ENCODE results near the gene BRINP1. TPM values are rescaled to one million over a fixed set of nuclear protein-coding genes. Genes with fewer than 3 reads are reported as not detected.

Gene BRINP1, protein sequence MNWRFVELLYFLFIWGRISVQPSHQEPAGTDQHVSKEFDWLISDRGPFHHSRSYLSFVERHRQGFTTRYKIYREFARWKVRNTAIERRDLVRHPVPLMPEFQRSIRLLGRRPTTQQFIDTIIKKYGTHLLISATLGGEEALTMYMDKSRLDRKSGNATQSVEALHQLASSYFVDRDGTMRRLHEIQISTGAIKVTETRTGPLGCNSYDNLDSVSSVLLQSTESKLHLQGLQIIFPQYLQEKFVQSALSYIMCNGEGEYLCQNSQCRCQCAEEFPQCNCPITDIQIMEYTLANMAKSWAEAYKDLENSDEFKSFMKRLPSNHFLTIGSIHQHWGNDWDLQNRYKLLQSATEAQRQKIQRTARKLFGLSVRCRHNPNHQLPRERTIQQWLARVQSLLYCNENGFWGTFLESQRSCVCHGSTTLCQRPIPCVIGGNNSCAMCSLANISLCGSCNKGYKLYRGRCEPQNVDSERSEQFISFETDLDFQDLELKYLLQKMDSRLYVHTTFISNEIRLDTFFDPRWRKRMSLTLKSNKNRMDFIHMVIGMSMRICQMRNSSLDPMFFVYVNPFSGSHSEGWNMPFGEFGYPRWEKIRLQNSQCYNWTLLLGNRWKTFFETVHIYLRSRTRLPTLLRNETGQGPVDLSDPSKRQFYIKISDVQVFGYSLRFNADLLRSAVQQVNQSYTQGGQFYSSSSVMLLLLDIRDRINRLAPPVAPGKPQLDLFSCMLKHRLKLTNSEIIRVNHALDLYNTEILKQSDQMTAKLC
- total RNA-seq (ENCODE audit: insufficient read depth, low replicate concordance), result 1.9 TPM

DNA sequence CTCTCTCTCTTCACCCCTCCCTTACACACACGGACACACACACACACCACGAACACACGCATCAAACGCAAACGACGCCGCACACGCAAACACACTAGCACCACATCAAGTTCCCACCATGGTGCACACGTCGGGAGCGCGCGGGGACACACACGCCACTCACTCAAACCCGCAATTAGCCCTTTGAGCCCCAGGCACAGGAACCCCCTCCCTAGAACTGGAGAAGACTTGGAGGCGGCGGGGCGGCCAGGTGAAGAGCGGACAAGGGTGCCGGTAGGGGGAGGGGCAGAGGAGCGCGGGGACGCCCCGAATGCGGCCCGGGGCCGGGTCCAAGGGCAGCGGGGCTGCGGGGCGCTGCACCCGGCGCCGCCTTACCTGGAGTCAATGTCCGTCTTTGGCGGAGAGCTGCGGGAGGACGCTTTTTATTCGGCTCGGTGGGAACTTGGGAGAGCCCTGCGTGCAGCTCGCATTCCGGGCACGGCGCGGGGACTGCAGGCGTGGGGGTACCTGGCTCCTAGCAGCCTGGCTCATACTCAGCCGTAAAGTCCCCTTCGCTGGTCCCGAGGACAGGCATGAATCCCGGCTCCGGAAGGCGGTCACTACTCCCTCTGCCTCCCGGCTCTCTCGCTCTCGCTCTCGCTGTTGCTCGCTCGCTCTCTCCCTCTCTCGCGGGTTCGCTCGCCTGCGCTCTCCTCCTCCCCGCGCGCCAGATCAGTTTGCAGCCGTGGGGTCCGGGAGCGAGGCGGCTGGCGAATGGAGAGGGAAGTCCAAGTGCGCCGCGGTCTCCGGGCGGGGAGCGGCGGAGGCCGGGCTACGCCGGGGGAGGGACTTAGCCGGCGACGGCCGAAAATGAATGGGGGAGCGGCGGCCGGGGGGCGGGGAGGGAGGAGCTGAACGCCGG, at the start of gene BRINP1:
TSS of gene BRINP1 (minus strand) at position 755 of the 901 bp plus-strand sequence. CDS start 56,080 bp downstream, outside the sequence.
- DNase-seq (ENCODE audit: low spot score), result peak; percentile 51

DNA sequence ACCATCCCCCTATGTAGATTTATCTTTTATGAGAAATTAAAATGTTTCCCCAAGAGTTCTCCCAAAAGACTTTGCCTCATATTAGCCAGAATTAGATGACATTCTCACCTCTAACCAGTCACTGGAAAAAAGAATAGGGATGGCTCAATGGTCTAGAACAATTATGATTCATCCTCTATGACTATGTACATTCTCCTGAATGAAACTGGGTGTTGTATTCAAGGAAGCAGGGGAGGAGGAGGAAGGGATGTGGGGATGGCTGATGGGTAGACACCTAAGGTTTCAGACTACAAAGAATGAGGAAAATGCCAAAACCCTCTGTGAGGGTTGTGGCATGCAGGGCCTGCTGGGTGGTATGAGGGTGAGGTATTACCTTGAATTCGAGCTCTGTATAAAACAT, 49.5 kb upstream of the BRINP1 start:
- DNase-seq (ENCODE audit: low spot score), result no peak

DNA sequence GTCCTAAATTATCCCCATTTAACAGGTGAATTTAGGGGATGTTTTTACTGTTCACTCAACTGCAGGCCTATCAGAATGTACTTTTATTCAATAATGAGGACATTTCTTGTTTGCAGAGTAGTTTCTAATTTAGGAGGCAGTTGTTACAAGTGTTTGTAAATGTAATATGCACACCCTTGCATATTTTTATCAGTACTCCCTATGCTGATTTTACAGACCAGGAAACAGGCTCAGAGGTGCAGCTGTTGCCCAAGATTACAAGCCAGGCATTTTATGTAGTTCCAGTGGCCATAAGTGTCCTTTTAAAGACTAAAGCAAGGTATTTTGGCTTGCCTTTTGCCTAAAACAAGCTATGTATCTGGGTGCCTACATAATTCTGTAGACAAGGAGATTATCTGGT, 47.6 kb upstream of the BRINP1 start:
- no peak for DNase-seq (ENCODE audit: low spot score)

DNA sequence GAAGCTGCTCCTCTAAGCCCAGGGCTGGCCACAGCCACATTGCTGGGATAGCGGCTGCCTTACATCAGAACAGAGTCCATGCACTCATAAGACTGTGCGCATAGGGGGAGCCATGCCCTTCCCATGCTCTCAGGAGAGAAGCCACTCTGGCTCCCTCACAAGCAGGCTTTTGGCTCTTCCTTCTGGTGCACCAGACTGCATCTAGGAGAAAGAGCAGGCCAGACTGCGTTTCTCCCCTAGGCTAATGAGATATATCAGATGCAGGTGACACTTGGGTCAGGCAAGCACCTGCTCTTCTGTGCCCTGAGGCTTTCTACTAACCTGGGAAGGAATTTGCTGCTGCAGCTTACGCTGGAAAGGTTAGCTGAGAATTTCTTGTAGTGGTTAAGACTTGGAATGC, 43.2 kb upstream of the BRINP1 start:
- DNase-seq (ENCODE audit: low spot score), result peak; percentile 70

DNA sequence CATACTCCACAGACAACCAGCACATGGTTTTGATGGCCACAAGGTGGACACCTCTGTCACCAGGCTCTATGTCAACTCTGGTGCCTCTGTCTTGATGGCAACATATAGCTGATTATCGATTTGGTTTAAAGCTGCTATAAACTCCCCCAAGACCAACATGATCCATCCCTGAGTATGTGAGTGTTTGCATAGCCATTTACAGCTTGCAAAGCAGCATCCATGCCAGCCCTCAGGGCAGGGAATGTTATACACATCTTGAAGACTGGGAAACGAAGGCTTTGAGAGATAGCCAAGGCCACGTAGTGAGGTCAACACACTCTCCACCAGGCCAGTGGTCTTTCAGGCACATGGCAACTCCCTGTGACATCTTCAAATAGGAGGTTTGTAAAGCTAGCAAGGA, 40.3 kb upstream of the BRINP1 start:
- DNase-seq (ENCODE audit: low spot score), result no peak

DNA sequence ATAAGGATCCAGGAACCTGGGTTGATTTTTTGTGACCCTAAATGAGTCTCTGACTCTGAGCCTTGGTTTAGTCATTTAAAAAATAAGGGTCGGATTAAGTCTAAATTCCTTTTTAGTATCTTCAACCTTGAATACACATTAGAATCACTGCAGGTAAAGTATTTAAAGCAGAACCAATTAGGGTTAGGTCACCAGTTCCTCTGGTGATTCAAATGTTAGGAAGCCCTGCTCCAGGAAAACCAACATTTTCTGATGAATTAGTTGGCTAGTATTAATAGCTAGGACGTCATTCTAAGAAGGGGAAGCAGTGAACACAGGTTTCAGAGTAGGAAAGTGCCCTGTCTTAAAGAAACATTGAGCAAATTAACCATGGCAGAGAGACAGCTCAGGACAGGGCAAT, 31.4 kb upstream of the BRINP1 start:
- no peak for DNase-seq (ENCODE audit: low spot score)

DNA sequence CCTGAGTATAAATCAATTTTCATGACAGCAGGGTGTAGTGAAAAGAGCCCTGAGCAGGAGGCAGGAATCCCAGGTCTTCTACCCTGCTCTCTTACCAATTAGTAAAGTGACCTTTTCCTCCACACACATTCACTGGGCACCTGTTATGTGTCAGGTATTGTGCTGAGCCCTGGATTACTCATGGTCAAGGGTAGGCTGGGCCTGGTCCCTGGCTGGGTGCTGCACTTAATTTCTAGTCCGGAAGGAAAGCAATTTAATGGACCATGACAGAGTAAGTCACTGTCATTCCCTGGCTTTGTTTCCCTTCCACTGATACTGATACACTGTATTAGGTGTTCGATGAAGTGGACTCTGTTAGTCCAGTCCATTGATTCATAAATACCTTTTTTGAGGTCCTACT, 29.1 kb upstream of the BRINP1 start:
- no peak for DNase-seq (ENCODE audit: low spot score)

DNA sequence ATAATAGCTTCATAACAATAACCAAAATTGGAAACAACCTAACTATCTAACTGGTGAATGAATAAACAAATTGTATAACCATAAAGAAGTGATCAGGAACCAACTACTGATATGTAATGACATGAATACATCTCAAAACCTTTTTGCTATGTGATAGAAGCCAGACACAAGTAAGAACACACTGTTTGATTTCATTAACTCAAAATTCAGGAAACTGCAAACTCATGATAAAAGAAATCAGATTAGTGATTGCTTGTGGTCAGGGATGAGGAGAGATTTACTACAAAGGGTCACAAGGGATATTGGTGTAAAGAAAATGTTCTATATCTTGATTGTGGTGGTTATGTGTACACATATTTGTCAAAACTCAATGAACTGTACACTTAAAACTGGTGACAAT, 22.6 kb upstream of the BRINP1 start:
- DNase-seq (ENCODE audit: low spot score), result no peak

DNA sequence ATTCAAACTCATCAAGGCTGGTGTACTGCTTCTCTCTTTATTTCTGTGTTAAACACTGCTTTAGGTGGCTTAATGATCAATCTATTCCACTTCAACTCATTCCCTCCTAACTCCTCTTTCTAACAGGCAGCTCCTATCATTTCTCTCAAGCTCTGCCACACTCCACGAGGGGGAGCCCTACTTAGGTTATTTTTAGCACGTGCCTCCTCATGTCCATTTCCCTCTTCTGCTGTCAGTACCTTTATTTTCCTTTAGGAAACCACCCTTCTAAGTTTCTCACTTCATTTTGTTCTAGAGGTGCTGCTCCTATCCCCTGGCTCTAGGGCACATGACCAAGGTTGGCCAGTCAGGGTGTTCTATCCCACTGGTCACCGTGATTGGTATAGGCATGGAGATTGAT, 6.7 kb upstream of the BRINP1 start:
- DNase-seq (ENCODE audit: low spot score), result no peak

DNA sequence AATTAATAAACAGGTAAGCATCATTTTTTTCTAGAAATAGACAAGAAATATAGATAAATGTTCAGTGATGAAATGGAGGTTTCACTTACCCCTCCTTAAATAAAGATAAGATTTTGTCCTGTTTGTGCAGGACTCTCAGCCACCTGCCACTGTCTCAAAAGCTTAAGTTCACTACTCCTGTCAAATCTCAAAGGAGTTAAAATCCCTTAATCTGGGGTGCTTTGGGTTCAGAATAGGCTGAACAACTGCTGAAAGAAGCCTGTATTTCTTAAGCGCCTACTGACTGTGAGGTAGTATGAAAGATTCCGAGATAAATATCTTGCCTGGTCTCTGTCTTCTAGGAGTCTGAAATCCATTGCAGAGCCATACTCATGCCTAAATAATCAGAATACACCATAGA, 3.7 kb upstream of the BRINP1 start:
- DNase-seq (ENCODE audit: low spot score), result no peak

DNA sequence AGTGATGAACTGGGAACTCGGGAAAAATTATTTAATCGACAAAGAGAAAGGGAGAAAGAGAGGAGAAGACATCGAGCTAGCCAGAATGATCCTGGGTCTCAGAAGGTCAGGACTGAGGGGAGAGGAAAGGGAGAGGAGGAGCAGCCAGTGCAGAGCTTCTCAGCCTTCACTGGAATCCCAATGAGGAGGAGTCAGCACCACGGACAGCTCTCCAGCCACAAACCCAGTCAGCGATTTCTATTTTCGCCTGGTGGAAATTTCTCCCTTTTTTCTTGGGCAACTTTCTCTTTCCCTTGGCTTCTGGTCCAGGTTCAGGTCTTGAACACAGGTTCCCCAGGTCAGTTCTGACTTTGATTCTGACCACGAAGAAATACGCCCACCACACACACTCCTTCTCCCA, 1.6 kb upstream of the BRINP1 start:
- peak; percentile 60 for DNase-seq (ENCODE audit: low spot score)

DNA sequence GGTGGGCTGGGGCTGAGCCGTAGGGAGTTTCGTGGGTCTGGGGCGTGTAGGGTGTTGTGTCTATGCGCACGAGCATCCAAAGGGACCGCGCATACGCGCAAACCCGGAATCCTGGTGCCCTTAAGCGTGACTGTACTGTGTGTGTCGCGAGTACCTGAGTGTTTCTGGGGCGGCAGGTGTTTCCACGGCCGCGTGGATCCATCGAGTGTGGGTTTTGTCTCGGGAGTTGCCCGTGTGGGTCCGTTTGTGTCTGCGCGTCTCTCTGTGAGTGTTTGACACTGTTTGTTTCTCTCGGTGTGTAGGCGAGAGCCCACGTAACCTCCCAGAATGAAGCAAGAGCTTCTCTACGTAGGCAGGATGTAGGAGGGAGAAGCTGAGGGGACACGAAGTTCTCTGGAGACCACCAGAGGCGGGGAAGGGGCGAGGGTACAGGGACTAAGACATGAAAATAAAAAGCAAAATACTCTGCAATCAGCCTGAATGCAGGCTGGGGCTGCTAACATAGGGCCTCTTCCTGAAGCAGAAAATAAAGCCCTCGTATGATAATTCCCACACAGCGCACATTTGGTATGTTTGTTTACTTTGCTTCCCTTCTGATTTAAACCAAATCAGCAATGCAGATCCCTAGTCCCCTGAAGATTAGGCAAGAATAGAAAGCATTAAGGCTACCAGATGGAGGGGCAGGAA, 588 bp upstream of the BRINP1 start:
- no peak for DNase-seq (ENCODE audit: low spot score)

DNA sequence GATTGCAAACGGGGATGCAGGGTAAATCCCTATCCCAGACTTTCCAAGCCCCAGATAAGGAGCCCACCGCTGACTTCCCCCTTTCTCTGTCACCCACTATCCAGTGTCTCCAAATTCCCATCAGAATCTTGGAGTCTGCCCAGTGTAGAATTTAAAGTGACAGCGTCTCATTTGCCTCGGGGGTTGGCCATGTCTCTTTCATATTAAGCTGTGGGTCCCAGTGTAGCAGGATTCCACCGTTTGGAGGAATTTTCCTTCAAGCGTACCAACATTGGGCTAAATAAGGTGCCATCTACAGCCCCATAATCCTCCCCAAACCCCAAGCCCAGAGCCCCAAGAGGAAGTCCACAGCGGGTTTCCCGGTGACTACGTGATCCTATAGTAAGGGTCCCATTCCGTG, 1.1 kb downstream of the BRINP1 start:
- DNase-seq (ENCODE audit: low spot score), result no peak

DNA sequence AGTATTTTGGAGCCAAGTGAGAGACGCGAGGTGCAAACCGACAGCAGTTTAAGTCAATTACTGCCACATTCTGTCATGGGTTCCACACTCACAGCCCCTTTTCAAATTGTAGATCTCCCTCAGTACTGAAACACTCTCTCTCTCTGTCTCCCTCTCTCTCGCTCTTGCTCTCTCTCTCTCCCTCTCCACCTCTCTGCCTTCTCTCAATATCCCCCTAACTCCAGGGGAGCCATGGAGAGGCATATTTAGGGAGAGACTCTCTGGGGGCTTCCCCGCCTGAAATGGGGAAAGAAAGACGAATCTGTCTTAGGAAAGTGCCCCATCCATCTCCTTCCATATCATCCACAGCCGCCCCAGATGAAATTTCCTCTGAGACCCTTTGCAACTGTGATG, 1.6 kb downstream of the BRINP1 start:
- DNase-seq (ENCODE audit: low spot score), result no peak

DNA sequence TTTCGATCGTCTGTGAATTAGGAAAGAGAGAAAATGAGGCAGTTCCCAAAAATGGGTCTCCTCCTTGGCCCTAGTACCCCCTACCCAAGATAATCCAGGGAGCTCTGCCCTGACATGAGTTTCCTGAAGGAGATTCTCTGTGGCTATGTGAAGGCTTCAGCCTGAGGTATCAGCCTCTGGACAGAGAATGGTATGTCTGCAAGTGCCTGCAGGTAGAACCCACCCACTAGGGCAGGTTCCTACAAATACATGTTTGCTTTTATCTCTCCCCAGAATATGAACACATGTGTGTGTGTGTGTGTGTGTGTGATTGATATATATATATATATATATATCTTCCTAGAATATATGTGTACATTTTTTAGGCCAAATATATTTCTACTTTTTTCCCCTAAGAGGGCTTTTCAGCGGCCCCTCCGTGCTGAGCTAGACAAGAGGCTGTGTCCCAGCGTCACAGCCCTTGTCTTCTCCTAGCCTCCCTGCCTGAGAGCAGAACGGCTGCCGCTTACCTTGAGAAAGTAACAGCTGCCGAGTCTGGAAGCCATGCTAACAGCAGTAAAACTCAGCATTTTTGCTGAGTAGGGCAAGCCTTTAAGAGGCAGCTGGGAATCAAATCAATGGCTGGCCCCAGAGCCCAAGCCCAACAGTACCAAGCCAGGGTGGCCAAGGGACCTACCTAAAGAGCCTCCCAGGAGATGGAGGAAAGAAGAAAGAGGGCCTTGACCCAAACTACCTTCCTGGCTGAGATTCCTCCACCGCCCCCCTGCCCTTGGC, 2.1 kb downstream of the BRINP1 start:
- peak; percentile 17 for DNase-seq (ENCODE audit: low spot score)

DNA sequence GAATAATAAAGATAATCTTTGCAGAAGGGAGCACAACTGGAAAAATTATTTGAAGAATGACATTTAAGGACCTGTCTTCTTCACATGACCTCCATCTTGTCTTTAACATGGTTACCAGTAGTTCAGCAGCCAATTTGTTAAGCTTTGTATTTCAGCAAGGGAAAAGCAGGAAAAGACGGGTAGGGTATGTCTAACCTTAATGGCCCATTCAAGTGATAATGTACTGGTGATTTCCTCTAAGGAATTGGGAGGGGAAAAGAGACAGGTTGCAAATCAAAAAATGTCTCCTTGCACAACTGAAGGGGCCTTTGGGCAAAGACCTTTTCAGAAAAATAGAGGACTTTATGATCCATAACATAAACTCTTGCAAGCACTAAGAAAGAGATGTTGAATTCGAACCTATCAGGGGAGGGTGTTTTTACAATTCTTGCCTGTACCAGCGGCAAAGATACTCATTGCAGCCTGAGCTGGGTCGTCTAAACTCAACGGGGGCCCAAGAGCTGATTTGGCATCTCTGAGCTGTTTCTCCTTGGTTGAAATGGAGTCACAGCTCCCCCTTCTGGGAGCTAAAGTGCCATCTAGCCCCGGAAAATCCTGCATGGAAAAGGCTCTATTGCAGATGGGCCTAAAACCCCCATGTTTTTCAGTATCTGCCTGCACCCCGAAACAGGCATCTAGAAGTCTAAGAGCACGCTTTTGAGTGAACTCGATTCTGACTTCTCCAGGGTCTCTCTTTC, 3.8 kb downstream of the BRINP1 start:
- DNase-seq (ENCODE audit: low spot score), result peak; percentile 38

DNA sequence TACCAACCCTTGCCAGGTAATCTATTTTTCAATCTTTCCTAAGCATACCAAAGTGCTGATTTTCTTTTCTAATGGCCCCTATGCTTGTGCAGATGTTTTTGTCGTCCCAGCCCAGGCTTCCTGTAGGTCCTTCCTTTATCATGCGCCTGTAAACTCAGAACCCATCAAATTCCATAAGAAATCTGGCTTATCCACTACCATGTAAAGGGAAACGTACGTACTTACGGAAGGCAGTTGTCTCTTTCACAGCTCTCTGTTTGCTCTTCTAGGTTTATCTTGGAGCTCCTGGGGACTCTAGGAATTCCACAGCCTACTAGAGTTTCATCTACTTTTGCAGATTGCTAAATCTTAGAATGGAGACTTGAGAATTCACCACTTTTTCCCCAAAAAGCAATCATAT, 9.0 kb downstream of the BRINP1 start:
- no peak for DNase-seq (ENCODE audit: low spot score)

DNA sequence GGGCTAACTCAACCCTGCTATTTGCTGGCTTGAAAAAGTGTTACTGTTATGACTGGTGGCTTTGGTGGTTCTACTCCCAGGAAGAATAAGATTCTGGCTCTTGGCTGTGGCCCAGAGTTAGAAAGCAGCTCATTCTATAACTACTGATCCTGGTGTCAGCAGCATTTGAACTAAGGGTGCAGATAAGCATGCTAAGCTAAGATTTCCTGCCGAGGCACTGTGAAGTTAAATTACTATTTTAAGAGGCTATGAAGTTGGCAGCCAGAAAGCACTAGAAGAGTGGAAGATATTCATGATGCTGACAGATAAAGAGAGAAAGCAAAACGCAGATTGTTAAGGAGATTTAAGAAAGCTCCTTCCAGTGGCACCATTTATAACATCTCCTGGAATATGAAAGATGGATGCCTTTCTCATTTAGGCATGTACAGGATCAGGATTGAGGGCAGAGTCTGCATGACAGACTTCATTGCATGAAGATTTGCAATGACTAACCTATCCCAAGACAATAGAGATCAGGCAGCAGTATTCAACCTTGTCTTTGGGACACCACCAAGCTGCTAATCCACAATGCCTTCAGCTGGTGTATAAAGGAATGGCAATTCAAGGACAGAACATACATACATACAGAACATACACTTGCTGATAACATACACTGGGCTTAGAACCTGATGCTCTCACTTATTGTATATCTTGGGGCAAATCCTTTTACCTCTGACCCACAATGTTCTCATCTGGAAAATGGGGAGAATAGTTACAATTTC, 11.7 kb downstream of the BRINP1 start:
- no peak for DNase-seq (ENCODE audit: low spot score)

DNA sequence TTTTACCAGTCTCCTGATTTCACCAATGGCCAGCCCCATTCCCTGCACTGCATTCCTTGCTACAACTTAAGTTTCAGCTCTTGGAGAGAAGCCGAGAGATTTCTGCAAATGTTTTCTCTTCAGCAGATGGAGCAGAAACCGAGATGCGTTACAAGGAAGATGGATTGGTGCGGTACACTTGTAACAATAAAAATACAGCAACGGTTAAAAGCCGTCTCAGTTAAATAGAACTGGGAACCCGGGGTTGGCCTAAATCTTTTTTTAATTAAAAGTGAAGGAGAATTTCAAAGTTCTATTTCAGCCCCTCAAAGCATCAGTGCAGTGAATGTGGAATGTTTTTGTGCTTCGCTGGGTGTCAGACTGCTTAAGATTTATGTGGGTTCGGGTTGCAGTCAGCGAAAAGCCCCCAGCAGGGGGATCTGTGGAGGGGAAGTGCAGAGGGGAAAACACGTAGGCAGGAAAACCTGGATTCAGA, 19.8 kb downstream of the BRINP1 start:
- peak; percentile 39 for DNase-seq (ENCODE audit: low spot score)
